Osteocyte (in vitro differentiated cells): ENCODE data around the gene GPS1. TPM values are rescaled to one million over a fixed set of nuclear protein-coding genes. Genes with fewer than 3 reads are reported as not detected.

Source experiments
- DNase-seq: peaks from one replicate; pipeline ENCODE4 v3.0.0; 2021; ENCODE audit warnings: mixed read lengths; ENCODE audit not compliant: unreplicated experiment; ENCODE audit errors: extremely low spot score
- H3K27ac Mint-ChIP-seq: one replicate; pipeline ENCODE4 v1.8.0; 2021; ENCODE audit warnings: mild to moderate bottlenecking, mixed read lengths; ENCODE audit not compliant: unreplicated experiment
- H3K27me3 Mint-ChIP-seq: one replicate; pipeline ENCODE4 v1.8.0; 2021; ENCODE audit warnings: mixed read lengths; ENCODE audit not compliant: unreplicated experiment
- H3K36me3 Mint-ChIP-seq: one replicate; pipeline ENCODE4 v1.8.0; 2021; ENCODE audit warnings: mixed read lengths; ENCODE audit not compliant: unreplicated experiment
- H3K4me1 Mint-ChIP-seq: one replicate; pipeline ENCODE4 v1.8.0; 2021; ENCODE audit warnings: mixed read lengths; ENCODE audit not compliant: unreplicated experiment
- H3K4me3 Mint-ChIP-seq: one replicate; pipeline ENCODE4 v1.8.0; 2021; ENCODE audit warnings: mild to moderate bottlenecking, moderate library complexity, mixed read lengths; ENCODE audit not compliant: unreplicated experiment
- H3K9me3 Mint-ChIP-seq: one replicate; pipeline ENCODE4 v1.8.0; 2021; ENCODE audit warnings: mixed read lengths; ENCODE audit not compliant: unreplicated experiment
- CTCF ChIP-seq: fragments of 200-600 bp; sonication (generic); IDR thresholded peaks from 2 replicates; pipeline ENCODE4 v1.5.0; 2021; ENCODE audit warnings: antibody characterized with exemption, mild to moderate bottlenecking, moderate library complexity
- total RNA-seq: library from RNA; stranded (reverse); gene quantifications from 2 replicates; pipeline ENCODE4 v1.2.1, GENCODE V29; 2021

Gene GPS1
- total RNA-seq, 1 donor from 2014 or later, result 108 TPM

GRCh38 chr17:82072827-82073226 is 21.1 kb downstream of the GPS1 start:
- no peak for DNase-seq
- no peak for TF ChIP-seq CTCF
- Mint-ChIP-seq H3K27me3 (no peaks in the 10 kb centered on the region), H3K4me1 (no peaks in the 10 kb centered on the region), H3K27ac (no peak overlapping the region), H3K36me3 (no peaks in the 10 kb centered on the region), H3K9me3 (no peaks in the 10 kb centered on the region), H3K4me3 (no peak overlapping the region)

- H3K4me3 Mint-ChIP-seq, result no peak overlapping the region
- no peak for TF ChIP-seq CTCF
- no peaks in the 10 kb centered on the region for H3K4me1 Mint-ChIP-seq
Observed at GRCh38 chr17:82073446-82073845, 21.7 kb downstream of the GPS1 start.

GRCh38 chr17:82076018-82076784 is 24.5 kb downstream of the GPS1 start:
- Mint-ChIP-seq H3K4me1 (no peaks in the 10 kb centered on the region), H3K9me3 (no peaks in the 10 kb centered on the region), H3K36me3 (peaks cover 5% of the 10 kb centered on the region), H3K27me3 (no peaks in the 10 kb centered on the region), H3K27ac (no peak overlapping the region), H3K4me3 (no peak overlapping the region)
- no peak for DNase-seq
- no peak for TF ChIP-seq CTCF

More at GRCh38 chr17:82073446-82073845, 21.7 kb downstream of the GPS1 start:
- no peaks in the 10 kb centered on the region for H3K27me3 Mint-ChIP-seq
- H3K27ac Mint-ChIP-seq, result no peak overlapping the region
- H3K9me3 Mint-ChIP-seq, result no peaks in the 10 kb centered on the region
- peaks cover 2% of the 10 kb centered on the region for H3K36me3 Mint-ChIP-seq
- DNase-seq, result no peak

GRCh38 chr17:82076785-82077591 is 25.3 kb downstream of the GPS1 start:
- no peaks in the 10 kb centered on the region for H3K27me3 Mint-ChIP-seq
- peaks cover 5% of the 10 kb centered on the region for H3K36me3 Mint-ChIP-seq
- no peaks in the 10 kb centered on the region for H3K9me3 Mint-ChIP-seq
- no peak for DNase-seq
- TF ChIP-seq CTCF, result no peak
- H3K4me1 Mint-ChIP-seq, result no peaks in the 10 kb centered on the region
- H3K27ac Mint-ChIP-seq, result no peak overlapping the region
- no peak overlapping the region for H3K4me3 Mint-ChIP-seq
